HG03103 (cell line): ENCODE data around the gene FOXK2.

ENCODE experiments used
- ATAC-seq: cut with Tn5 transposase; IDR thresholded peaks from one replicate; pipeline ENCODE4 v1.9.1; 2021; ENCODE audit warnings: low read depth; ENCODE audit not compliant: unreplicated experiment

FOXK2 gene

DNA sequence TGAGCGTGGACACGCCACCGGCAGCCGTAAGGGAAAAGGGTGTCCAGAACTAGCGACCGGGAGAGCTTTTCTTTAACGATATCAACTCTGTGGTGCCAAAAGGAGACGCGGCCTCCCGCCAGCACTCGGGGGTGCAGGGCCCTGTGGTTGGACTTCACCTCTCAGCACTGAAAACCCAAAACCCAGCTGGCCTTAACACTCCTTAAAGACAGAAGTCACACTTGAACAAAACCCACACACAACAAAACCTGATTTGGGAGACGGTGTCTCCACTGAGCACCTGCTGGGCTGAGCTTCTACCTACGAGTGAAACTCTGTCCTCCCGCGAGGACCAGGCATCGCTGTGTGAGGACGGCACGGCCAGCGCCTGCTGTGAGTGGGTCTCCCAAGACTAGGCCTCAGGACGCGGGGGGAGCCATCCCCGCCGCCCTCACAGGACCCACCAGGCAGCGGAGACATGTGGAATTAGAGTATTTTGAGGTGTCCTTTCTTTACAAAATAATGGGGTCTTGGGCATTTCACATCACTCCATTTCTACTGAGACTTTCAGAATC lies 82.0 kb downstream of the FOXK2 start:
- ATAC-seq = no peak

- ATAC-seq = no peak
Observed at GRCh38 chr17:82602487-82602886, 83.0 kb downstream of the FOXK2 start.

DNA sequence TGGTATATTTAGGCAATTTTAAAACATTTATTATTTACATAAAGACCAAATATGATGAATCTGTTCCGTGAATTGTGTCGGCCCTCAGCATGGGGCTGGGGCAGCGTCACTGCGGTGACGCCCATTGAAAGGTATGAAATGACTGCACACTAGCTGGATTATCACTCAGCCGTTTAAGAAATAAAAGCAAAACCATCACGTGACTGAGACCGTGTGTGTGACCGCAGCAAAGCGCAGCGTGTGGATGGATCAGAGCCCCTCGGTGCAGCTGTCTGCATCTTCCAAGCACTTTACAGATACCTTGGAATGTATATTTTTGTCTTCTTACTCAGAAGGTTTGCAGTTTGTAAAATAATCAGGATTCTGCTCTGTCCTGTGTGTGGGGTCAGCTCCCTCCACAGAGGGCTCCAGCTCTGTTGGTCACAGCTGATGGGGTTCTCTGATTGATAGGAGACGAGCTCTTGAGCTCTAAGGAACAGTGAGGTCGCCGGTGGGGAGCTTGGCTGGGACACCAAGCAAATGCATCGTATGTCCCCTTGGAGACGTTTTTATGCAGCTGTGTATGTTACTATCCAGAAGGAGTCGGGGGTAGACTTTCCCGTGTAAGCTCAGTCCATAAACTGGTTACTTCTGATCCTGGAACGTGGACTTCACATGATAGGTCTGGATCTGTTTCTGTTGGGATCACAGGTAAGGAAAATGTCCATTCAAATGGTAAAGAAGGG lies 83.6 kb downstream of the FOXK2 start:
- no peak for ATAC-seq

DNA sequence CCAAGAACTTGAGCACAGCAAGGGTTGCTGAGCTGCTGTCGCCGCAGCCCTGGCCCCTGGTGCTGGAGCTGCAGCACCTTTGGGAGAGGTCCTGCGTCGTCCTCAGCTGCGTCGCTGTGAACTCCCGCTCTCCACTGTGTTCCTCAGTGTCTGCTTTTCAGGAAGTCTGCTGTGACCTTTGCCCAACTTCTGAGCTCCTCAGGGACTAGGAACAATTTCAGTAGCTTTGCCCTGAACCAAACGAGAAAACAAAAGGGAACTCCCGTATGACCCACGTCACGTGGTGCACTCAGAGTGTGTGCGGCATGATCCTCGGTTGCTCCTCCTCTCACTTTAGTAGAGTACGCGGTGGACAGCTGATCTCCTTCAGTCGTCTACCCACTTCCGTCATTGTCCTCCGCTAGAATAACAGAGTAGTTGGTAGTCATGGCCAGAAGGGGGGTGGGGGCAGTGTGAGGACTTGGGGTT lies 84.5 kb downstream of the FOXK2 start:
- no peak for ATAC-seq

GRCh38 chr17:82604532-82604931 lies 85.0 kb downstream of the FOXK2 start:
- ATAC-seq = no peak

GRCh38 chr17:82605939-82606600 lies 86.5 kb downstream of the FOXK2 start:
- ATAC-seq = no peak

DNA sequence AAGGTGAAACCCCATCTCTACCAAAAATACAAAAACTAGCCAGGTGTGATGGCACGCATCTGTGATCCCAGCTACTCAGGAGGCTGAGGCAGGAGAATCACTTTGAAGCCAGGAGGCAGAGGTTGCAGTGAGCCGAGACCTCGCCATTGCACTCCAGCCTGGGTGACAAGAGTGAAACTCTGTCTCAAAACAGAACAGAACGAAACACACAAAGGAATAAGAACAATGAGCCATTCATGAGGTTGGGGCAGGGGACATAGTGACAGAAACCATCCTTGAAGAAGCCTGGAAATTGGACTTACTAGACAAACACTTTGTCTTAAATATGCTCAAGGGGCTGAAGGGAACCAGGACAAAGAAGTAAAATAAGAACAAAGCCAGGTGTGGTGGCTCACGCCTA lies 89.3 kb downstream of the FOXK2 start:
- no peak for ATAC-seq

DNA sequence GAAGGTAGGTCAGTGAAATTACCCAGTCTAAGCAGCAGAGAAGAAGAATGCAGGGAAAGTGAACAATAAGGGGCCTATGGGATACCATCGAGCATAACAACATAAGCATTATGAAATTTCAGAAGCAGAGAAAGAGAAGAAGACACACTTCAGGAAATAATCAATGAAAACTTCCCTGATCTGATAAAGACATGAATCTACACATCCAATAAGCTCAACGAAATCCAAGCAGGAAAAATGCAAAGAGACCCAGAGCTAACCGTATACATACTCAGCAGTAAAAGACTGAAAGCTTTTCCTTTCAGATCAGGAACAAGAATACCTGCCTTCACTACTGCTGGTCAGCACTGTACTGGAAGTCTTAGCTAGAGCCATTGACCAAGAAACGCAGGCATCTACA lies 90.1 kb downstream of the FOXK2 start:
- no peak for ATAC-seq

DNA sequence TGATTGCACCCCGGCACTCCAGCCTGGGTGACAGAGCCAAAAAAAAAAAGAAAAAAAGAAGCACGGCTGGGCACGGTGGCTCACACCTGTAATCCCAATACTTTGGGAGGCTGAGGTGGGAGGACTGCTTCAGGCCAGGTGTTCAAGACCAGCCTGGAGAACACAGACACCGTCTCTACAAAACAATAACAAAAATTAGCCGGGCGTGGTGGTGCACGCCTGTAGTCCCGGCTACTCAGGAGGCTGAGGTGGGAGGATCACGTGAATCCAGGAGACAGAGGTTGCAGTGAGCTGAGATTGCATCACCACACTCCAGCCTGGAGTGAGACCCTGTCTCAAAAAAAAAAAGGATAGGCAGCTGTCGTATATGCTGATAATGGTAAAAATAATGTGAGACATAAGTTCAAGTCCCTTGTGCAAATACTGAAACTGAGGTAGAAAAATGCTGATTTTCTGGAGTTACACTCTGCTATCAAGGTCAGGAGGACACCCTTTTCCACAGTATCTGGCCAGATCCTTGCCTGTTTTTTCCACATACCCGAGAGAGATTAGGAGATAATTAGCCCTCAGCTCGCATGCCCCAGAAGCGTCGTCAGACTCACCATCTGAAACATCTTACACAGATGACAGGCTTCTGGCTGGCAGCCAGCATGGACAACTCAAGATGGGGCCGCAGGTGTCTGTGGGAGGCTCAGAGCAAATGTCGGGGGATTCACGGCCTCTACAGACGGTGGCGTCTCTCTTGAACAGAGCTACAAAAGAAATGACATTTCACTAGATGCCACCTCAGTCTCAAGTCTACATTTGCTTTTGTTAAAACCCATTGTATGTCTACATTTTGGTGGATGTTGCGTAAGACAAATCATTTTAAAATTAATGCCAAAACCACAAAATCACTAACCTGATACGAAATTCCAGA lies 91.9 kb downstream of the FOXK2 start:
- no peak for ATAC-seq

DNA sequence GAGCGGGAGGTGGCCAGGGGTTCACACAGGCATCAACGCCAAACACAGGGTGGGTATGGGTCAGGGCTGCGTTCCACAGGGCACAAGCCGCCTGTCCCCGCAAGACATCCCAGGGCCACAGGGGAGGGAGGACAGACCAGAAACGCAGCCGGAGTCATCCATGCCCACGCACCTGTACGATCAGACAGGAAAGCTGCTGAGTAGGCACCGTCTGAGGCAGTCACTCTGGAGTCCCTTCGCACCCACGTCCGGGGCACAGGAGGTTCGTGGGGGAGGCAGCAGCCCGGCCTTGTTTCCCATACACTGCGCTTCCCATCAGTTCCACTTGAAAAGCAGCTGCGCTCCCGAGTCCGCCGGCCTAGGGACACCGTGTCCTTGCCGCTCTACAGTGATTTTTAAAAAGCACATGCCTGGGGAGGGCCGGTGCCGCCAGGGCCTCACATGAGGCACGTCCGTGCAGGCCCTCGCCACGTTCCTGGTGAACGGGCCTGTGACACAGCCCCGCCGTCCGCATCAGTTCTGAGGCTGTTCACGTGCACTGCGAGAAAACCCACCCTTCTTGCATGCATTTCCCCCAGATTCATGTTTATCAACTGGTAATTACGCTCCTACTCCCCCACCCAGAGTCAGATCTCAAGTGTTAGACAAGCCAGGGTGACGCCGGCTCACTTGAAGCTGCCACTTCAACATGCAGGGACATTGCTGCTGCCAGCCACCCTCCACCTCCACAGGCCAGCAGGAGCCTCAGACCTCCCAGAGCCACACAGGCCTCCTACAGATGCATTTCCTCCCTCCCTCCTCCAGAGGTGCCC lies 94.0 kb downstream of the FOXK2 start:
- ATAC-seq = no peak

- ATAC-seq = no peak
Observed at GRCh38 chr17:82614095-82614631, 94.6 kb downstream of the FOXK2 start.

DNA sequence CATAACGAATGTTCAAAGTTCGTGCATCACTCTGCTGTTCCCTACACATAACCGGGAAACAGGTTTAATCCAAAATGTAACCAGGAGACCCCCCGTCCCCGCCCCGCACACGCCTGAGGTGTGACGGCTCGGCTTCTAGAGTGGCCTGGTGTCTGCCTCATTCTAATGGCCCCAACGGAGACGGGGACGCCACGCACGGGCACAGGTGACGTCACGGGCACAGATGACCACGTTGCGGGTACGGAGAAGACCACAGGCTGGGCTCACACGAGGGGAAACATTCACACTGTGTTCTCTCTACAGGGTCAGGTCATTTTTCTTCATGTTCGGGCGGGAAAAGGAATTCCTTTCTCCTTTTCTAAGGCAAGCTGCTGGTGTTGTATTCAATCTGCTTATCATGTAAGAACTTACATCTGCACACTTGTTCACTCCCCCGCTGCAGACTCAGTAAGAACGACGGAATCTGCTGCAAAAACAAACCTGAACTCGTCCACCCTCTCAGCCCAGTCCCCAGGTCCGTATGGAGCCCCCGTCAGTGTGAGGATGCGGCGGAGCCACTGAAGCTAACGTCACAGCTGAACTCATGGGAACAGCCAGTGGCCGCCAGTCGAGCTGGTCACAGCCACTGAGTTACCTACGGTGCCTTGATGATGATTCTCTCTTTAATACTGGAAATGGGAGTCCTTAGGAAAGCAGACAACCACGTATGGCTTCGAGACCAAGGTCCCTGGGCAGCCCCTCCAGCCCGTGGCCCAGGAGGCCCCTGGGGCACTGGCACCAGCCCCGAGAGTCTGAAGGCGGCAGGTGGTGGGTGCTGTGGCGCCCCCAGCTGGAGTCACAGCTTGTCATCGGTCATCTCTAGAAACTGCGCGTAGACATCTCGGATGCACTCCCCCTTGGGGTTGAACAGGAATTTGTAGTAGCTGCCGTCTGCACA lies 95.8 kb downstream of the FOXK2 start:
- ATAC-seq = no peak

- no peak for ATAC-seq
Observed at GRCh38 chr17:82616021-82616711, 96.6 kb downstream of the FOXK2 start.

DNA sequence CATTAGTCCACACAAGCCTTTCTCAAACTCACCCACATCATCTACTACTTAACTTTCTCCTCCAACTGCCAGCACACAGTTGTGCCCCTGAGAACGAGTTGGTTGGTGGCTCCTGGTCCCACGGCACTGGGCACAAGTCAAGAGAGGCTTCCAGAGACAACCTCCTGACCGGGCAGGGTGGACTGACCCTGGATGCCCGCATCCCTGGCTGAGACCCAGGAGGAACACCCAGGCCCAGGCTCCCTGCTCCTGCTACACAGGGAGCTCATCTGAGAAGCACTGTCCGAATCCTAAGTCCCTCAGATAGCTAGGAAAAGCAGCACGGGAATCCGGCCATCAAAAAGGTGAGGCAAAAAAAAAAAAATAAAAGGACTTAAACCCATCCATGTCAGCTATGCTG lies 99.7 kb downstream of the FOXK2 start:
- ATAC-seq = no peak

GRCh38 chr17:82619641-82620040 lies 100.1 kb downstream of the FOXK2 start:
- ATAC-seq = no peak

GRCh38 chr17:82623707-82624106 lies 104.2 kb downstream of the FOXK2 start:
- ATAC-seq = no peak

- ATAC-seq = no peak
Observed at GRCh38 chr17:82627405-82627804, 107.9 kb downstream of the FOXK2 start.

DNA sequence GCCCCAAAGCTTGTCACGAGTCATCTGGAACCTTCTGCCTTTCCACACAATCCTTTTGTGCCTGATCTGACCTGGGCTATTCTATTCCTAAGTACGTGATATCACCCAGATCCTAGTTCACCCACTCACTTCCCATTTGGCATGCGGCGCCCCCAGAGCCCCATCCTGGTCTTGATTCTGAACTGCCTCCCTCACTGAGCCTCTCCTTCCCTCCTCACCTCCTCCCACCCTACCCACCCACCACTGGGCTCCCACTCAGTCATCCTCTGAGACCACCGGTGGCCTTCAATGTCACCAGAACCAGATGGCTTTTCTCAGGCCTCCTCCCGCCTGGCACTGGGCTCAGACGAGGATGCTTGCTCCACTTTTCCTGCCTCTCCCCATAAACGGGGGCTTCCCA lies 110.2 kb downstream of the FOXK2 start:
- ATAC-seq = no peak
